Measurements from ENCODE around the gene SPRY4. TPM values are rescaled to one million over a fixed set of nuclear protein-coding genes. Genes with fewer than 3 reads are reported as not detected.

The SPRY4 gene
- total and polyA plus RNA-seq, 2 of the 13 experiments (the other 11 are each of a cell fraction or from before 2014, with no cell fraction given), result 8.9 to 17.8 TPM

- no TSS peak for BruUV-seq (replicated peaks)
- H3K9me3 ChIP-seq (ENCODE audit: low read length), result no peaks in the 10 kb centered on the region
- ATAC-seq (peak; percentile 69), FAIRE-seq (peak; percentile 97), DNase-seq (ENCODE audit: low spot score) (peak; percentile 96)
- intact Hi-C loops (cut with micrococcal nuclease; ENCODE audit: unreplicated experiment), result no loop called here
- no peaks in the 10 kb centered on the region; a peak in 1 of 5 replicates for H3K27me3 ChIP-seq (ENCODE audit: control insufficient read depth in 1 of 2, insufficient read depth in 2 of 2, low read length in 2 of 2)
- peaks cover 53% of the 10 kb centered on the region for H3K4me1 ChIP-seq (ENCODE audit: insufficient read depth, low read length)
- H3K4me3 ChIP-seq (replicated peaks in 1 of 3; ENCODE audit: insufficient read depth in 1 of 3, low read depth in 2 of 3, low read length in 3 of 3), result peak overlapping the region; percentile 4 to 57 (median 39); a peak in 5 of 6 replicates
- peak overlapping the region; percentile 67 for H3K27ac ChIP-seq (ENCODE audit: extremely low read length, insufficient read depth, low read length)
- 2% methylated on average over 4 of the region's 4 CpGs for WGBS (ENCODE audit: low lambda C conversion rate)
- in situ Hi-C loops (cut with HindIII; ENCODE audit: extremely low pct_ligation_motif_present, low pct_unique_long_range_greater_than_20kb), result no loop called here
- H3K36me3 ChIP-seq (replicated peaks in 1 of 2; ENCODE audit: control insufficient read depth in 1 of 2, insufficient read depth in 2 of 2, low read length in 2 of 2), result no peaks in the 10 kb centered on the region
- H3K79me2 ChIP-seq (ENCODE audit: insufficient read depth, low read length), result peaks cover 19% of the 10 kb centered on the region
- ChIA-PET POLR2A (interaction anchor here (0.6 to 3.6 kb wide), 10 partner anchors 10 to 301 kb away, joined by 3 to 27 read pairs (median 4); partner anchors contain the start of gene SPRY4), CTCF (ENCODE audit: low intra/inter-chr PET ratio, low total read pairs) (no interaction called here)
- H3K4me2 ChIP-seq (ENCODE audit: low read depth, low read length), result peak overlapping the region; percentile 65
- no peak overlapping the region for H2AFZ ChIP-seq (ENCODE audit: low read length)
- no peaks in the 10 kb centered on the region for H4K20me1 ChIP-seq (ENCODE audit: insufficient read depth, low read length)
- peak overlapping the region; percentile 63 for H3K9ac ChIP-seq (ENCODE audit: insufficient read depth, low read depth, low read length)
- TF ChIP-seq U2AF2 (IDR thresholded peaks at IDR 0.05; ENCODE audit: low read depth, low read length), result no peak
- TF ChIP-seq ZNF232 (CRISPR knock-in tag; IDR thresholded peaks at IDR 0.05; ENCODE audit: borderline replicate concordance), result no peak
- TF ChIP-seq SOX6 (IDR thresholded peaks at IDR 0.05), result no peak
- peak; percentile 77 for TF ChIP-seq SOX6 (CRISPR knock-in tag; IDR thresholded peaks at IDR 0.05)
- TF ChIP-seq PTBP1 (IDR thresholded peaks at IDR 0.05; ENCODE audit: low read depth, low read length, poor library complexity, severe bottlenecking), result no peak
- no peak; the same call in 1 of the 2 replicates for TF ChIP-seq ARID4A (CRISPR knock-in tag; IDR thresholded peaks at IDR 0.05; ENCODE audit: borderline replicate concordance)
- TF ChIP-seq SALL2 (CRISPR knock-in tag; IDR thresholded peaks at IDR 0.05), result no peak
- TF ChIP-seq LRRFIP1 (CRISPR knock-in tag; conservative IDR thresholded peaks at IDR 0.05), result no peak
- TF ChIP-seq NAIF1 (CRISPR knock-in tag; IDR thresholded peaks at IDR 0.05; ENCODE audit: borderline replicate concordance), result no peak
- no peak for TF ChIP-seq CBX1 (IDR thresholded peaks at IDR 0.05; ENCODE audit: low read depth)
- TF ChIP-seq ZNF790 (CRISPR knock-in tag; IDR thresholded peaks at IDR 0.05; ENCODE audit: borderline replicate concordance), result no peak
- TF ChIP-seq SYNCRIP (IDR thresholded peaks at IDR 0.05; ENCODE audit: insufficient read depth, low read depth, low read length), result no peak
- peak; percentile 79; the same call in 1 of the 2 replicates for TF ChIP-seq PHF21A (CRISPR knock-in tag; IDR thresholded peaks at IDR 0.05)
- TF ChIP-seq GATAD1 (CRISPR knock-in tag; IDR thresholded peaks at IDR 0.05), result no peak
- TF ChIP-seq ZNF225 (CRISPR knock-in tag; IDR thresholded peaks at IDR 0.05), result no peak
- TF ChIP-seq SIN3B (IDR thresholded peaks at IDR 0.05; ENCODE audit: low read length), result no peak
- TF ChIP-seq ZNF652 (CRISPR knock-in tag; IDR thresholded peaks at IDR 0.05; ENCODE audit: borderline replicate concordance, low read depth), result no peak
These were observed 28.3 kb upstream of the SPRY4 start for GRCh38 chr5:142353071-142353472.

Measured in HepG2 (cell line).